ENCODE results near the gene SASH1.
"Not testable (repeated sequence)": the region's sequence is repeated elsewhere in the genome, so short reads cannot be mapped to it uniquely, and the experiment has no call there.

The SASH1 gene

GRCh38 chr6:148585641-148586040, 243.0 kb downstream of the SASH1 start:
- not testable (repeated sequence) for DNase-seq (ENCODE audit: low spot score)

- no peak for DNase-seq (ENCODE audit: low spot score)
These were observed 248.2 kb downstream of the SASH1 start for GRCh38 chr6:148590883-148591282.

DNA sequence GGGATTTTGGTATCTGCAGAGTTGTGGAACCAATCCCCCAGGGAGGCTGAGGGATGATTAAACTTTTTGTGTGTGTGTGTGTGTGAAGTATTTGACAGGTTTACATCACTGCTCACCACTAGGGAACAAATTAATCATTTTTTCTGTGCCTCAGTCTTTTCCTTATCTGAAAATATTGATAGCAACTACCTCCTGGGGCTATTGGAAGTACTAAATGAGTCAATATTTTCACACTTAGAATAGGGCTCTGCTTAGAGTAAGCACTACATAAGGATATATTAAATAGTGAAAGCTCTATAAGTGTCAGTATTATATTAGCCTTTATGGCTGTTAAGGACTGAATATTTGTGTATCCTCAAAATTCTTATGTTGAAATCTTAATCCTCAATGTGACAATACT, 249.0 kb downstream of the SASH1 start:
- no peak for DNase-seq (ENCODE audit: low spot score)

- DNase-seq (ENCODE audit: low spot score): no peak
These were observed 250.6 kb downstream of the SASH1 start for GRCh38 chr6:148593130-148593812.

DNA sequence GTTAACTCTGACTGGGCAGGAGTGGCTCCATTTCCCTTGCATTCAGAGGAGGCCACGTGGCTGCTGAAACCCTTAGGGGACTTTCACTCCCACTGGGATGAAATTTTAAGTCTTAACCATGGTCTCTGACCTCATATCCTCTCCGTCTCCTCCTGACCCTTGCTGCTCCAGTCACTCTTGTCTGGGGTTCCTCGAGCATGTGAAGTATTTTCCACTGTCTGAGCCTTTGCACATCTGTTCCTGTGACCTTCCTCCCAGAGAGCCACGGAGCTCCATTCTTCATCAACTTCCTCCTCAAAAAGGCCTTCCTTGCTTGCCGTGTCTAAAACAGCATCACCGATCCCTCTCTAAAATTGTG, 251.2 kb downstream of the SASH1 start:
- no peak for DNase-seq (ENCODE audit: low spot score)

GRCh38 chr6:148595550-148595949, 252.9 kb downstream of the SASH1 start:
- no peak for DNase-seq (ENCODE audit: low spot score)

- DNase-seq (ENCODE audit: low spot score): no peak
These were observed 254.3 kb downstream of the SASH1 start for GRCh38 chr6:148596891-148597455.

GRCh38 chr6:148598724-148599123, 256.1 kb downstream of the SASH1 start:
- DNase-seq (ENCODE audit: low spot score): no peak

GRCh38 chr6:148599967-148600426, 257.4 kb downstream of the SASH1 start:
- DNase-seq (ENCODE audit: low spot score): peak; percentile 83

All from iPS-NIHi11 (cell line).